NCI-H1417 treated with DMSO at 0.1 percent for 48 hours (cell line): ENCODE measurements around the gene VEGFB.

ENCODE experiments used
- DNase-seq: peaks from one replicate; lab custom pipeline; 2025; lab: John Stamatoyannopoulos, UW

Gene VEGFB

DNA sequence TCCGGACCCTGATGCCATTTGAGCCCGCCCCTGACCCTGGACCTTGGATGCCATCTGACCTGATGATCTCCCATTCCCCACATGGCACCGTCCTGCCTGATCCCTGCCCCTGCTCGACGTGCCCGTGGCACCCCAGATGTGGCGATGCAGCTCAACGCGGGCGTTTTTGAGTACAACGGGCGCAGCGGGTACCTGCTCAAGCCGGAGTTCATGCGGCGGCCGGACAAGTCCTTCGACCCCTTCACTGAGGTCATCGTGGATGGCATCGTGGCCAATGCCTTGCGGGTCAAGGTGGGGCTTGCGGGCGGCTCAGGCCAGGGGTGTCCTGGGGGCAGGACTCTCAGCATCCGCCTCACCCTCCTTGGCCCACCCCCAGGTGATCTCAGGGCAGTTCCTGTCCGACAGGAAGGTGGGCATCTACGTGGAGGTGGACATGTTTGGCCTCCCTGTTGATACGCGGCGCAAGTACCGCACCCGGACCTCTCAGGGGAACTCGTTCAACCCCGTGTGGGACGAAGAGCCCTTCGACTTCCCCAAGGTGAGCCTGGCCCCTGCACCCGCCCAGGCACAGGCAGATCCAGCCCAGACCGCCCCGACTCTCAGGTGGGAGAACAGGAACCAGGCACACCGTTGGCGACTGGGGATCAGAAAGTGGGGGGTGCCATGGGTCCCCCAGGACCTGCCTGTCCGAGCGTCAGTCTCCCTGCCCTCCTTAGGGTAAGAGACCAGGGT lies 28.1 kb downstream of the VEGFB start:
- no peak for DNase-seq

DNA sequence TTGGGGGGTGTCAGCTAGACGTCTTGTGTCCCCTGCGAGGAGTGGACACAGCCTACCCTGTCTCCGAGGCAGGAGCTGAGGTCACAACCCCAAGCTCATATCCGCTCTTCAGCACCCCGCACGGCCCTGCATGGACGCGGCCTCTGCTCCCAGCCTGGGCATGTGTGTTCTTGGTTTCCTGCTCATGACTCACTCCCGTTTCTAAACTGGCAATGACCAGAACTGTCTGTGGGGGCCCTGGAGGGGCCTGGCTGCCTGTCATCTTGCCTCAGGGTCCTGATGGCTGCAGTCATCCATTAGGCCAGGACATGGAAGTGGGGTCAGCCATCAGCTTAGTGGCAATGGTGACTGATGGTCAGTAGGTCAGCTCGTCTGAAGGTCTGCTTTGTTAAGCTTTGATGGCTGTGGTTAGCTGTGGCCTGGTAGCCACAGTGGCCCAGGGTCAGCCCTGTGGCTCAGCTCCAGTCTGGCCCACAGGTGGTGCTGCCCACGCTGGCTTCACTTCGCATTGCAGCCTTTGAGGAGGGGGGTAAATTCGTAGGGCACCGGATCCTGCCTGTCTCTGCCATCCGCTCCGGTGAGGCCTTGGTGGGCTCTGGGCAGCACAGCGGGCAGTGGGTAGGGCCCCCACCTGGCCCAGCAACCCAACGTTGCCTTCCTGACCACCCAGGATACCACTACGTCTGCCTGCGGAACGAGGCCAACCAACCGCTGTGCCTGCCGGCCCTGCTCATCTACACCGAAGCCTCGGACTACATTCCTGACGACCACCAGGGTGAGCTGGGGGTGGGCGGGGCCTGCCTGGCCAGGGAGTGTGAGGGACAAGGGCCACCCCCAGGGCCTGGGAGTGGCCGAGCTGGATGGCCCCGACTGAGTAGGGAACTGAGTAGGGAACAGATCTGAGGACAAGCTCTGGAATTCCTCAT lies 28.9 kb downstream of the VEGFB start:
- DNase-seq: no peak

DNA sequence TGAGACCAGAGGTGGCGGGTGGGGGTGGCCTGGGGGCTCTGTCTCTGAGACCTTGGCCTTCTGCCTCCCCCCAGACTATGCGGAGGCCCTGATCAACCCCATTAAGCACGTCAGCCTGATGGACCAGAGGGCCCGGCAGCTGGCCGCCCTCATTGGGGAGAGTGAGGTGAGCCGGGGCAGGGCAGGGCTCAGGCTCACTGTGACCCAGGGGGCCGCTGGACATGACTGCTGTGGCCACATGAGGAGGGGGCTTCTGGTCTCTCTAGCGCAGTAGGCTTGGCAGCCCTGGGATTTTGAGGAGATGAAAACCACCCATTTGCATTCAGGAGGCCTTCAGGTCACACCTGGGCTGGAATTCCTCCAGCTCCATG lies 29.5 kb downstream of the VEGFB start:
- DNase-seq: no peak

DNA sequence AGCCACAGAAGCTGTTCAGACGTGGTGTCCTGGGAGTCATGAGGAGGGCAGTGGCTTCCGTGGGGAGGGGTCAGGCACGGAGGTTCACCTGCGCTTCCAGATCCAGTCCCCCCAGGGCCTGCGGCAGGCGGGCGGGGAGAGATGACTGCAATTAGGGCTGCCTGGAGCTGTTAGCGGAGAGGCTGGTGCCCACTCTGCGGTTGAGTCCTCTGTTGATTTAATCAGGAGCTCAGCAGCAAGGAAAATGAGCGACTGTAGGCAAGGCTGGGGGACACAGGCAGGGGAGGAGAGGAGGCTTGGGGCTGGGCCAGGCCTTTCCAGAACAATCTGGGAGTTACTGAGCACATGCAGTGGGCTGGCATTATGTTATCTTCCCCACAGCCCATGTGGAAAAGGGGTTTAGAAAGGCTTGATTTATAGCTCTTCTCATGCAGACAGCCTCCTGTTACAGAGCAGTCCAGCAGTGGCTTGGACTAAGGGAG lies 30.0 kb downstream of the VEGFB start:
- no peak for DNase-seq

DNA sequence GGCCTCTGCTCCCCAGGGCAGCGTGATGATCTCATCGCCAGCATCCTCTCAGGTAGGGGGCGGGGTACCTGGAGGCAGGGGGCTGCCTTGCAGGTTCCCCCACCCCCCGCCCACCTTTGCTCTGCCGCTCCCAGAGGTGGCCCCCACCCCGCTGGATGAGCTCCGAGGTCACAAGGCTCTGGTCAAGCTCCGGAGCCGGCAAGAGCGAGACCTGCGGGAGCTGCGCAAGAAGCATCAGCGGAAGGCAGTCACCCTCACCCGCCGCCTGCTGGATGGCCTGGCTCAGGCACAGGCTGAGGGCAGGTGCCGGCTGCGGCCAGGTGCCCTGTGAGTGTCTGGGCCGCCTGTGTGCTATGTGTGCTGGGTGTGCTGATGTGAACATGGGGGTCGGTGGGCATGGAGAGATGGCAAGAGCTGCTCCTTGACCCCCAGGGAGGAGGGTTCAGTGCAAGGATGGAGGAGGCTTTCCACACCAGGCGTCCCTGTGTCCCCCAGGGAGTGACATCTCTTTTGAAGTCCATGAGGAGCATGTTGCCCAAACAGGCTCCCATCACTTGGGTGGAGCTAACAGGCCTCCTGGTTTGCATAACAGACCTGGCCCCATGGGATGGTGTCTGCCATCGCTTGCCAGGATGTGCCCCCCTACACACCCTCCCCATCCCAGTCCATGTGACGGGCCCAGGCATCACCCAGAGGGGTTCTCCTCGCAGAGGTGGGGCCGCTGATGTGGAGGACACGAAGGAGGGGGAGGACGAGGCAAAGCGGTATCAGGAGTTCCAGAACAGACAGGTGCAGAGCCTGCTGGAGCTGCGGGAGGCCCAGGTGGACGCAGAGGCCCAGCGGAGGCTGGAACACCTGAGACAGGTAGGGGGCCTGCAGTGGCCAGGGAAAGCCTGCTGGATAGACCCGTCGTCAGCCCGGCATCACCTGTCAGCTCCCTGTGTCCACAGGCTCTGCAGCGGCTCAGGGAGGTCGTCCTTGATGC lies 31.1 kb downstream of the VEGFB start:
- DNase-seq: no peak

DNA sequence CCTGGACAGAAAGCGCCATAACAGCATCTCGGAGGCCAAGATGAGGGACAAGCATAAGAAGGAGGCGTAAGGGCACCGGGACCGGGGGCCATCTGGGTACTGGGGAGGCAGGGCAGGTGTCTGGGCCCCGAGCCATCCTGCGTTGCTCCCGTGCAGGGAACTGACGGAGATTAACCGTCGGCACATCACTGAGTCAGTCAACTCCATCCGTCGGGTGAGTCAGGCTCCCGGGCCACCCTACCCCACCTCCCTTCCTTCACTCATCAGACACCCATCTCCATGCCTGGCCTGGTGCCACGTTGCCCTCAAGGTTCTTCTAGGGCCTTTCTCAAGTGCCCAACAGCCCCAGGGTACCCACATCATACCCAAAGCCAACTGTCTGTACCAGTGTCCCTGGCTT lies 32.0 kb downstream of the VEGFB start:
- DNase-seq: no peak

DNA sequence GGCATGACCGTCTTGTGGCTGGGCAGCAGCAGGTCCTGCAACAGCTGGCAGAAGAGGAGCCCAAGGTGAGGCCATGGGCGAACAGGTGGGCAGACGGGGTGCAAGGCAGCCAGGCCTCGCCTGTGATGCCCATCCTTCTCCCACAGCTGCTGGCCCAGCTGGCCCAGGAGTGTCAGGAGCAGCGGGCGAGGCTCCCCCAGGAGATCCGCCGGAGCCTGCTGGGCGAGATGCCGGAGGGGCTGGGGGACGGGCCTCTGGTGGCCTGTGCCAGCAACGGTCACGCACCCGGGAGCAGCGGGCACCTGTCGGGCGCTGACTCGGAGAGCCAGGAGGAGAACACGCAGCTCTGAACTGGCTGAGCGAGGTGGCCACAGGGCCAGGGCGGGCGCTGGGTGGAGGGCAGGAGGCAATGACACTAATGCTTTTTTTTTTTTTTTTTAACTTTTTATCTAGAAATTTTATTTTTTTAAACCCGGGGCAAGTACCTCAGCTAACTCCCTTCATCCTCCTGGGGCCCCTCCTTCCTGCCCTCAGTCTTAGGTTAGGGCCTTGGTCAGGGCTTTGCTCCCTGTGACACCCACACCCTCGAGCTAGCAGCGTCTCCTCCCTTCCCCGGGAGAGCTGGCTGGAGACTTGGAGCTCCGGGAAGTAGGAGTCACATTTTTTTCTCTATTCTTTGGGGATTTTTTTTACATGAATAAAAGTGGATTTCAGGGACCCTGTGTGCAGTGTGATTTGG lies 33.0 kb downstream of the VEGFB start:
- DNase-seq: no peak

DNA sequence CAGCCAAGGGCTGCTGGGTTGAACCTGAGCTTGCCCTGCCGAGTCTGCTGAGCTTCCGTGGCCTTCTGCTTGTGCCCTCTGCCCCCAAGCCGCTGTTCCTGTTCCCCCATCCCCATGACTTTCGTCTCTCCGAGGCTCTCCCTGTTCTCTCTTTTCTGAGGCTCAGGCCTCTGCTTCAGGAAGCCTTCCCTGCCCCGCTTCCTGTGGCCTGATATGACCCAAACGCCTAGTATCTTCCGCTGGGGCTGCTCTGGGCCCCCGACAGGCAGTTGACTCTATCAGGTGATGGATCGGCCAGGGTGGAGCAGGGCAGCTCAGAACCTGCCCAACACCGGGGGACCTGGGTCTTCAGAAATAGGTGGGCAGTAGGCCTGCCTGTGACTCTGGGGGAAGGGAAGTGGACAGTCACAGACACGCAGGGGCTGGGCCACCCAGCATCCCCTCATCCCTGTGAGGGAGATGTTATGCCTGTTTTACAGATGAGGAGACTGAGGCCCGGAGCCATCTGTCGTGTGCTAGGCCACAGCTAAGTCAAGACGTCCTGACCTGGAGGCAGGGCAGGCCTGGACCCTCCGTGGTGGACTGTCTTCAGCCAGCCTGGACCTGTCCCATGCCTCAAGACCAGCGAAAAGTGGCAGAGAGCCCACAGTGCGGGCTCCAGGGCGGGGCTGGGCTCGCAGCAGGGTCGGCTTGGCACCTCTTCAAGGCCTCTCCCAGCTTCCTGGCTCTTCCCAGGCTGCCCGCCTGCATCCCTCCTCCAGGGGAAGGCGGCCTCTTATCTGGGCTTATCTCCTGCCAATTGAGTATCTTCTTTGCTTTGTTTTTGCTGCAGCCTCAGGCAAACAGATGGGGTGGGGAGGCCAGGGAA lies 33.9 kb downstream of the VEGFB start:
- DNase-seq: no peak

DNA sequence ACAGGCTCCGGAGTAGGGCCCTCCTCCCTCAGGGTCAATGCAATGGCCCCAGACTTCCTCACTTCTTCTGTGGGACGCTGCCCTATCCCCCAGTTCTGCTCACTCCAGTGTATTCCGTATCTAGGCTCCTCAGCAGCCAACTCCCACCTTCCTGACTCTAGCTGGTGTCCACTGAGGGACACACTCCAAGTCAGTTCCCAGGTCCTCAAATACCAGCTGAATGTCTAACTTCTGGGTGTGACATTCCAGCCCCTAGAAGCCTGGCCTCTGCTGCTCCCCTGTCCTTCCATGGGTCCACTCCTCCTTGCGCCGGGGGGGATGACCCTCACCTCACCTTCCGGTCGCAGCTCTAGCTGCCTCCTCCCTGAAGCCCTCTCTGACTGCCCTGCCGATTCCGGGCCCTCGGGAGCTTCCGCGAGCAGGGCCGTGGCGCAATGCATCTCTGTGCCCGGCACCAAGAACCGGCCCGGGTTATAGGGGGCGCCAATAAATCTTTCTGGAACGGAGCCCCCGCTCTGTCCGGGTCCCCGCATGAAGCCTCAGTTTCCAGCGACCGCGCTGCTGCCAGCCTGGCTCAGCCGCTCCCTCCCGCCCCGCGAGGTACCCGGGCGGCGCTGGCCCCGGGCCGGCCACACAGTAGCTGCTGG lies 34.6 kb downstream of the VEGFB start:
- no peak for DNase-seq

DNA sequence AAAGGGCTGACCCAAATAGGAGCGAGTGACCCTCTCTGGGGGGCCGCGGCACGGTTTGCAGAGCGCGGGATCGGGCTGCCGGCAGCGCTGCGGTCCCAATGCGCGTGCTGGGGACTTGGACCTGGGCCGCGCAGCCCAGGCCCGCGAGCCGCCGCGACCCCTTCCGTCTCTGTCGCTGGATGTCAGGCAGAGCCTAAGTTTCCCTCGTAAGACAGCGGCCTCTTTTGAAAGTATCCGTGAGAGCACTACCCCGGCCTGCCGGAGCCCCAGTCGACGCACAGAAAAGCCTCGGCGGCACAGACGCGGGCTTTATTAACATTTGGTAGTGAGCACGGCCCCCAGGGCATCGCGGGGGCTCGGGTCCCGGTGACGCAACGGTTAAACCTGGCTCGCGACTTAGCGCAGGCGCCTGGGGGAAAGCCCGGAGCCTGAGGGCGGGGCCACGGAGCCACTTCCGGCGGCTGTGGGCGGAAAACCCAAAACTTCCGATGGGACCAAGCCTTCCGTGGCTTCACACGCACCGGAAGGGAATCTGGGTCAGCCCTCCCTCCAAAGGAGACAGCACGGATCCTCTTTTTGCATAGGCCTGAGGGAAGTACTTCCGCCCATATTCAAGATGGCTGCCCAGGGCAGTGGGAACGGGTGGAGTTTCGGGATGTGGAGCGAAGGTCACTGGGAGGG lies 35.3 kb downstream of the VEGFB start:
- peak; percentile 99 for DNase-seq

DNA sequence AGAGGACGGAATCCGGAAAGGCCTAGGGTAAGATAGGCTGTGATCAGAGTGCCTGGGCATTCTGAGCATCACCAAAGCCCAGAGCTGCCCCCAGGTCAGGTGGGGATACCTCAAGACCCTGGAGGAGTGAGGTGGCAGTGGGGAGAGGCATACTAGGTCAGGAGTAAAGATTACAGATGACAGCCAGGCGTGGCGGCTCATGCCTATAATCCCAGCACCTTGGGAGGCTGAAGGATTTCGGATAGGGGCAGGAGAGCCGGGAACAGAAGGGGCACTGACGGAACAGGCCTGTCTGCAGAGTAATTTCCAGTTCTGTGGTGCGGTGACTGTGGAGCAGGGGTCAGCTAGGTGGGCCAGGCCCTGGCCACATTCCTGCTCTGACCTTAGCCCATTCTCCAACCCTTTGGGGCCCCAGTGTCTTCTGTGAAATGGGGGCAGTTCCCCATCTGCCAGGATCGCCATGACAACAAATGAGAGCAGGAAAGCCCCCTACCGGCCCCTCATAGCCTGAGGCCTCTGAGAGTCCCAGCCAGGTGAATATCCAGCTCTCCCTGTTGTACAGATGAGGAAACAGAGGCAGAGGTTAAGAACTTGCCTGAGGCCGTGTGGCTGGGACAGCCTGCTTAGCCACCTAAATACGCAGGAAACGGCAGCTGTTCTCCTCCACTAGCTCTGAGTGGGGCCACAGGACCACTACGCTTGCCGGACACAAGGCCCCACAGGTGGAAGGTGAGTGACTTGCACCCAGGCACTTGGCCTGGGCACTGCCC lies 40.8 kb downstream of the VEGFB start:
- DNase-seq: no peak

DNA sequence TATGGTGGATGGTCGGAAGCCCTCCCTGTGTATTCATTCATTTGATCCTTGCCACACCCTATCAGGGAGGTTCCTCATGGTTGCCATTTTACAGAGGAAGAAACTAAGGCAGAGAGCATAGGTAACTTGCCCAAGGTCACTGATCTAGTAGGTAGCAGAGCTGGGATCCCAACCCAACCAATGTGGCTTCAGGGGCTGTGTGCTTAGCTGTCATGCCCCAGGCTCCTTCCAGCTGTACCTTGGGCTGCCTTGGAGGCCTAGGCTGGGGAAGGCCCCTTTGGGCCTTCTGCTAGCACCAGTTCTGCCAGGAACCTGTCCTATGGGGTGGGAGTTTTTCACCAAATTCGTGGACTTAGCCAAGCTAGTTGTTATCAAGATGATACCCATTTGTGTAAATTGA lies 41.5 kb downstream of the VEGFB start:
- DNase-seq: no peak

DNA sequence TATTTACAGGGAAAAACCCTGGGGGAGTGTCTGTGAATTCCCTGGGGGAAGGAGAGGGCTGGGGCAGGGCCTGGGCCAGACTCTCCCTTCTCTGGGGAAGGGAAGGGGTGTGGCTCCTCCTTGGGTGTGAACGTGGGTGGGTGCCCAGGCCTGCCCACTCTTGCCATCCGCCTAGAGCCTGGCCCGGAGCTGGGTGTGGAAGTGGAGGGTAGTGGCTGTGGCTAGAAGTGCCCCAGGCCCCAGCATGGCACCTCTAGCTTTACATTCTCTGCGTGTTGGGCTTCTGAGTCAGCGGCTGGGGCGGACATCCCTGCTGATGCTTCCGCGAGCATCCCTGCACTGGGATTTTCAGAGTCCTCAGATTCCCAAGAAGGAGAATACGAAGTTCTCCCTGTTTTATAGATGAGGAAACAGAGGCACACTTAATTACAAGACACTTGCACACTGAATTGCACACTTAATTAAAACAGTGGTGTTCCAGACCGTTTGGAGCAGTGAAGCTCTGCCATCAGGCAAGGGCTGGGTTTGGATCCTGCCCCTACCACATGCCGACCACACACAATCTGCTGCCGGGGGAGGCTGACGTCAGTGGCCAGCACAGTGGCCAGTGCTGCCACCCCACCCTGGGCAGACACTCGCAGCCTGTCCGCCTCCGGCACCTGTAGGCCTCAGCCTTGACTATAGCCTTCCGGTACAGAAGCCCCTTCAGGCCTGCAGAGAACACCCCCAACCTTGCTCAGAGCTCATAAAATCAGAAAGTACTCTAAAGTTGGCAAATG lies 42.5 kb downstream of the VEGFB start:
- no peak for DNase-seq

DNA sequence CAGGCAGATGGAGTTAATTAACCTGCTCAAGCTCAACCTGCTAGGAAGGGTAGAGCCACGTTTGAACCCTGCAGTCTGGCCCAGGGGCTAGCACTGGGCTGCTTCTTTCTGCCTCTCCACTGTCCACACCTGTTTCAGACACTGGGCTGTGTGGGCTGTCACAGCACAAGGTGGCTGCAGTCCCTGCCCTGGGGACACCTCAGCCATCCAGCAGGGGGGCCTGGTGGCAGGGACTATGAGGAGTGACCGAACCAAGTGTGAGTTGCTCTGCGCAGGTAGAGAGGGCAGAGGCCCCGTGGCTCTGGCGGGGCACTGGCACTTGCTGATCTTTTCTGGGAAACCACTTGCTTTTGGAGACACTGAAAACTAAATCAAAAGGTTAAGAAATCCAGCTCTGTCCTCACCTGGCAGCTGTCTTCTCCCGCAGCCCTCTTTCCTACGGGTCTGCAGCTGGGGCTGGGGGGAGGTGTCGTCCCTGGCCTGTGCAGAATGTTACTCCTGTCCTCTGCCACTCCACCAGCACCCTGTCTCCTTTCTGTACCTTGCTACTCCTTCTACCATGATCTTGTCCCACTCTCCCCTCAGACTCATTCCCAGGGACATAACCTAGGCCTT lies 44.3 kb downstream of the VEGFB start:
- no peak for DNase-seq

DNA sequence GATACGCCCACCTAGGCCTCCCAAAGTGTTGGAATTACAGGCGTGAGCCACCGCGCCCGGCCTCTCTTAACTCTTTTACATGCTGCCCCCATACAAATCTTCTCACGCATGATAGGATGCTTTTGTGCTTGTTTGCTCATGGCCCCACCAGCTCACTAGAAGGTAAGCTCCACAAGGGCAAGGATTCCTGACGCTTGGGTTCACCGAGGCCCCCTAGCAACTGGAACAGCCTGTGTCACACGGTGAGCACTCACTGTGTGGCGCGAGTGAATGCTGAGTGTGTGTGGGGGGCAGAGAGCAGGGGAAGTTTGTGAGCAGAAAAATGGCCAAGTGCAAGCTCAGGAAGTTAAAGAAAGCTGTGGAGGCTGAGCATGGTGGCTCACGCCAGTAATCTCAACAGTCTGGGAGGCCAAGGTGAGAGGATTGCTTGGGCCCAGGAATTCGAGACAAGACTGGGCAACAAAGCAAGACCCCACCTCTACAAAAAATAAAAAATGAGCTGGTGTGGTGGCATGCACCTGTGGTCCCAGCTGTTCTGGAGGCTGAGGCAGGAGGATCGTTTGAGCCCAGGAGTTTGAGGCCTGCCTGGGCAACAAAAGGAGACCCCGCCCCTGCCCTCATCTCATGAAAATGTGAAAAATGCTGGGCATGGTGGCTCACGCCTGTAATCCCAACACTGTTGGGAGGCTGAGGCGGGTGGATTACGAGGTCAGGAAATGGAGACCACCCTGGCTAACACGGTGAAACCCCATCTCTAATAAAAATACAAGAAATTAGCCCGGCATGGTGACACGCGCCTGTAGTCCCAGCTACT lies 47.8 kb downstream of the VEGFB start:
- no peak for DNase-seq

DNA sequence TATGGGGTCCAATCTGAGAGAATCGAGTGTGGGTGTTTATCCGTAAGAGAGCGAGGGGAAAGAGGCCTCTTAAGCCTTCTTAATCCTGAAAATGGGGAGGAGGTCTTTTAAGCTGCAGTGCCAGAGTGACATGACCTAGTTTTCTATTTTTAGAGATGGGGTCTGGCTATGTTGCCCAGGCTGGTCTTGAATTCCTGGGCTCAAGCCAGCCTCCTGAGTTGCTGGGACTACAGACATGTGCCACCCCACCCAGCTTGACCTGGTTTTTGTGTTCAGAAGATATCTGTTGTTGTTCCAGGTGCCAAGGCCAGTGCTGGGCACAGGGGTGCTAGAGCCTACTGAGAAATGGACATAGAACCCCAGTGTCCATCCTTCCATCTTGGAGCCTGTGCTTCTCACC lies 48.7 kb downstream of the VEGFB start:
- no peak for DNase-seq
